Caco-2 (cell line): ENCODE measurements around the gene ZSCAN26. TPM values are rescaled to one million over a fixed set of nuclear protein-coding genes. Genes with fewer than 3 reads are reported as not detected.

Experiments
- BruUV-seq: library from RNA; stranded (reverse); fragments of 400-500 nt; replicated peaks from 2 replicates; lab custom pipeline; 2021; lab: Mats Ljungman, UMichigan
- CTCF ChIA-PET: fragments of 300-600 bp; sonication (Branson Sonifier 250); formaldehyde crosslinking; loops from one replicate; lab custom pipeline; 2022; ENCODE audit warnings: antibody characterized with exemption; lab: Charles Lee
- POLR2A ChIA-PET: fragments of 300-600 bp; sonication (Branson Sonifier 250); formaldehyde crosslinking; loops from one replicate; lab custom pipeline; 2022; ENCODE audit warnings: antibody characterized with exemption; lab: Charles Lee
- DNase-seq, 2 experiments: peaks; one replicate each; pipeline versions ENCODE4 v3.0.0 to v3.0.0-alpha.2; 2020 to 2022
- H3K27me3 ChIP-seq: replicated peaks from 2 replicates; pipeline ENCODE4 v1.6.0; 2011; ENCODE audit warnings: low read length; ENCODE audit not compliant: control insufficient read depth, insufficient read depth
- H3K36me3 ChIP-seq: 2 replicates; pipeline ENCODE4 v1.5.1; 2011; ENCODE audit warnings: low read length; ENCODE audit not compliant: control insufficient read depth, insufficient read depth
- H3K4me1 ChIP-seq: fragments of 250-450 bp; sonication (Bioruptor Pico); 2 replicates; pipeline ENCODE4 v1.5.1; 2020; ENCODE audit warnings: mild to moderate bottlenecking
- H3K4me3 ChIP-seq: 2 replicates; pipeline ENCODE4 v1.5.1; 2011; ENCODE audit warnings: low read depth, mild to moderate bottlenecking, control low read depth, low read length
- H3K9me3 ChIP-seq: fragments of 250-450 bp; sonication (Bioruptor Pico); 2 replicates; pipeline ENCODE4 v1.5.1; 2020; ENCODE audit warnings: mild to moderate bottlenecking, moderate library complexity
- H3K27ac Mint-ChIP-seq: one replicate; pipeline ENCODE4 v1.8.0; 2022; ENCODE audit warnings: mixed read lengths; ENCODE audit not compliant: unreplicated experiment
- H3K27me3 Mint-ChIP-seq: one replicate; pipeline ENCODE4 v1.8.0; 2022; ENCODE audit warnings: mixed read lengths; ENCODE audit not compliant: insufficient read depth, unreplicated experiment
- H3K36me3 Mint-ChIP-seq: one replicate; pipeline ENCODE4 v1.8.0; 2022; ENCODE audit warnings: mild to moderate bottlenecking, mixed read lengths; ENCODE audit not compliant: insufficient read depth, unreplicated experiment
- H3K4me1 Mint-ChIP-seq: one replicate; pipeline ENCODE4 v1.8.0; 2022; ENCODE audit warnings: low read depth, mixed read lengths; ENCODE audit not compliant: unreplicated experiment
- H3K4me3 Mint-ChIP-seq: one replicate; pipeline ENCODE4 v1.8.0; 2022; ENCODE audit warnings: mild to moderate bottlenecking, moderate library complexity, mixed read lengths; ENCODE audit not compliant: unreplicated experiment
- H3K9me3 Mint-ChIP-seq: one replicate; pipeline ENCODE4 v1.8.0; 2022; ENCODE audit warnings: mixed read lengths; ENCODE audit not compliant: unreplicated experiment
- CTCF ChIP-seq, 2 experiments: fragments of 200-600 bp in 1 of 2; IDR thresholded peaks; 1 replicate in 1 of 2; 2 replicates in 1 of 2; pipeline versions ENCODE4 v1.5.1 to v1.8.0; 2011 to 2022; ENCODE audit warnings: antibody characterized with exemption in 1 of 2, control low read depth in 1 of 2, inconsistent platforms in 1 of 2, low read depth in 1 of 2, low read length in 1 of 2, mild to moderate bottlenecking in 1 of 2, moderate library complexity in 1 of 2; ENCODE audit not compliant: insufficient read depth in 1 of 2, severe bottlenecking in 1 of 2, unreplicated experiment in 1 of 2
- intact Hi-C: fragments of 100-400 bp; cut with micrococcal nuclease; formaldehyde crosslinking; loops from one replicate; pipeline ENCODE4 v1.10.0; 2022; ENCODE audit not compliant: unreplicated experiment
- total RNA-seq: library from RNA; stranded (reverse); gene quantifications from 2 replicates; pipeline ENCODE4 v1.2.3, GENCODE V29; 2022

The ZSCAN26 gene
- total RNA-seq, 1 experiment from 2014 or later = 7.2 TPM

GRCh38 chr6:28274888-28275287 lies 7.9 kb downstream of the ZSCAN26 start:
- intact Hi-C loops = no loop called here
- H3K4me3 ChIP-seq = no peak overlapping the region
- Mint-ChIP-seq H3K27me3 (no peaks in the 10 kb centered on the region), H3K4me1 (no peaks in the 10 kb centered on the region), H3K4me3 (no peak overlapping the region), H3K9me3 (no peaks in the 10 kb centered on the region), H3K36me3 (no peaks in the 10 kb centered on the region), H3K27ac (no peak overlapping the region)
- ChIA-PET POLR2A (no interaction called here), CTCF (no interaction called here)
- H3K4me1 ChIP-seq = no peaks in the 10 kb centered on the region
- BruUV-seq = no TSS peak
- no peaks in the 10 kb centered on the region for H3K27me3 ChIP-seq
- no peaks in the 10 kb centered on the region for H3K9me3 ChIP-seq
- no peaks in the 10 kb centered on the region; the same call in 1 of the 2 replicates for H3K36me3 ChIP-seq
- DNase-seq = no peak
- TF ChIP-seq CTCF (IDR thresholded peaks at IDR 0.05; ENCODE audit: insufficient read depth in 1 of 2, low read depth in 1 of 2, low read length in 1 of 2, severe bottlenecking in 1 of 2, unreplicated experiment in 1 of 2) = no peak

GRCh38 chr6:28277746-28278145 lies 10.8 kb downstream of the ZSCAN26 start:
- no peaks in the 10 kb centered on the region for H3K27me3 Mint-ChIP-seq
- CTCF ChIA-PET = no interaction called here

GRCh38 chr6:28280595-28281287 lies 13.8 kb downstream of the ZSCAN26 start:
- Mint-ChIP-seq H3K4me3 (peak overlapping the region; percentile 85), H3K27ac (no peak overlapping the region), H3K4me1 (peaks cover 10% of the 10 kb centered on the region), H3K9me3 (no peaks in the 10 kb centered on the region), H3K27me3 (no peaks in the 10 kb centered on the region), H3K36me3 (no peaks in the 10 kb centered on the region)
- ChIA-PET POLR2A (interaction anchor here (0.5 to 0.6 kb wide), 2 partner anchors 62 to 1108 kb away, joined by 3 to 6 read pairs; no protein-coding TSS in a partner anchor), CTCF (interaction anchor here (1.0 to 2.2 kb wide), 2 partner anchors 75 to 103 kb away, joined by 3 to 14 read pairs; no protein-coding TSS in a partner anchor)
- no peak for TF ChIP-seq CTCF (IDR thresholded peaks at IDR 0.05; ENCODE audit: insufficient read depth in 1 of 2, low read depth in 1 of 2, low read length in 1 of 2, severe bottlenecking in 1 of 2, unreplicated experiment in 1 of 2)
- H3K9me3 ChIP-seq = no peaks in the 10 kb centered on the region
- H3K4me3 ChIP-seq = peak overlapping the region; percentile 74
- DNase-seq = no peak
- no TSS peak for BruUV-seq
- intact Hi-C loops = loop anchor here (1.0 to 5.0 kb wide), 5 partner anchors 13 to 103 kb away; partner anchors contain the start of genes ZKSCAN3, ZKSCAN4, ZSCAN26 and ZSCAN31
- H3K4me1 ChIP-seq = 0 out of 2 replicates have a peak, but pooled peaks cover 4% of the 10 kb centered on the region
- no peaks in the 10 kb centered on the region; the same call in 1 of the 2 replicates for H3K36me3 ChIP-seq
- H3K27me3 ChIP-seq = no peaks in the 10 kb centered on the region

More at GRCh38 chr6:28277746-28278145, 10.8 kb downstream of the ZSCAN26 start:
- Mint-ChIP-seq H3K27ac (no peak overlapping the region), H3K4me3 (no peak overlapping the region), H3K36me3 (no peaks in the 10 kb centered on the region), H3K9me3 (no peaks in the 10 kb centered on the region), H3K4me1 (peaks cover 10% of the 10 kb centered on the region)
- Histone ChIP-seq H3K36me3 (no peaks in the 10 kb centered on the region), H3K4me1 (0 out of 2 replicates have a peak, but pooled peaks cover 4% of the 10 kb centered on the region), H3K27me3 (no peaks in the 10 kb centered on the region), H3K9me3 (no peaks in the 10 kb centered on the region), H3K4me3 (no peak overlapping the region)
- no TSS peak for BruUV-seq
- intact Hi-C loops = no loop called here
- TF ChIP-seq CTCF (IDR thresholded peaks at IDR 0.05; ENCODE audit: insufficient read depth in 1 of 2, low read depth in 1 of 2, low read length in 1 of 2, severe bottlenecking in 1 of 2, unreplicated experiment in 1 of 2) = no peak
- DNase-seq = no peak
- POLR2A ChIA-PET = no interaction called here
